Measurements from ENCODE around the gene PUS3.

The PUS3 gene

GRCh38 chr11:125931116-125931515, 28.1 kb upstream of the PUS3 start:
- Histone ChIP-seq H3F3A (ENCODE audit: control insufficient read depth, insufficient read depth) (no peaks in the 10 kb centered on the region), H3K79me2 (ENCODE audit: control insufficient read depth, low read length) (no peaks in the 10 kb centered on the region), H3K27ac (ENCODE audit: low read depth, low read length) (no peak overlapping the region), H3K4me2 (ENCODE audit: low read length) (no peak overlapping the region), H4K20me1 (ENCODE audit: control insufficient read depth, insufficient read depth, low read depth, low read length) (no peaks in the 10 kb centered on the region), H3K9me2 (replicated peaks; ENCODE audit: control insufficient read depth, low read length) (no peaks in the 10 kb centered on the region), H3K36me3 (ENCODE audit: control insufficient read depth, low read length) (no peaks in the 10 kb centered on the region), H3K4me3 (ENCODE audit: low read length) (no peak overlapping the region), H3K4me1 (ENCODE audit: control insufficient read depth, low read length) (no peaks in the 10 kb centered on the region), H3K27me3 (ENCODE audit: control insufficient read depth, low read length) (peaks cover 35% of the 10 kb centered on the region), H3K9me3 (ENCODE audit: control insufficient read depth, insufficient read depth, low read length) (no peaks in the 10 kb centered on the region)
- TF ChIP-seq EZH2phosphoT487 (IDR thresholded peaks at IDR 0.05; ENCODE audit: borderline replicate concordance, low read length), result no peak
- TF ChIP-seq, protein P1, sequence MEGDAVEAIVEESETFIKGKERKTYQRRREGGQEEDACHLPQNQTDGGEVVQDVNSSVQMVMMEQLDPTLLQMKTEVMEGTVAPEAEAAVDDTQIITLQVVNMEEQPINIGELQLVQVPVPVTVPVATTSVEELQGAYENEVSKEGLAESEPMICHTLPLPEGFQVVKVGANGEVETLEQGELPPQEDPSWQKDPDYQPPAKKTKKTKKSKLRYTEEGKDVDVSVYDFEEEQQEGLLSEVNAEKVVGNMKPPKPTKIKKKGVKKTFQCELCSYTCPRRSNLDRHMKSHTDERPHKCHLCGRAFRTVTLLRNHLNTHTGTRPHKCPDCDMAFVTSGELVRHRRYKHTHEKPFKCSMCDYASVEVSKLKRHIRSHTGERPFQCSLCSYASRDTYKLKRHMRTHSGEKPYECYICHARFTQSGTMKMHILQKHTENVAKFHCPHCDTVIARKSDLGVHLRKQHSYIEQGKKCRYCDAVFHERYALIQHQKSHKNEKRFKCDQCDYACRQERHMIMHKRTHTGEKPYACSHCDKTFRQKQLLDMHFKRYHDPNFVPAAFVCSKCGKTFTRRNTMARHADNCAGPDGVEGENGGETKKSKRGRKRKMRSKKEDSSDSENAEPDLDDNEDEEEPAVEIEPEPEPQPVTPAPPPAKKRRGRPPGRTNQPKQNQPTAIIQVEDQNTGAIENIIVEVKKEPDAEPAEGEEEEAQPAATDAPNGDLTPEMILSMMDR (IDR thresholded peaks at IDR 0.05; ENCODE audit: low read depth, low read length, poor library complexity, severe bottlenecking), result no peak

DNA sequence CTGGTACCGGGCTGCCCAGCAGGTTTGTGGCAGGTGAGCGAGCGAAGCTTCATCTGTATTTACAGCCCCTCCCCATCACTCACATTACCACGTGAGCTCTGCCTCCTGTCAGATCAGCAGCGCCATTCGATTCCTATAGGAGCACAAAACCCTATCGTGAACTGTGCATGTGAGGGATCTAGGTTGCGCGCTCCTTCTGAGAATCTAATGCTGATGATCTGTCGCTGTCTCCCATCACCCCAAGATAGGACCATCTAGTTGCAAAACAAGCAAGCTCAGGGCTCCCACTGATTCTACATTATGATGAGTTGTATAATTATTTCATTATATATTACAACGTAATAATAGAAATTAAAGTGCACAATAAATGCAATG, 27.1 kb upstream of the PUS3 start:
- Histone ChIP-seq H3F3A (ENCODE audit: control insufficient read depth, insufficient read depth) (no peaks in the 10 kb centered on the region), H3K4me1 (ENCODE audit: control insufficient read depth, low read length) (no peaks in the 10 kb centered on the region), H3K4me2 (ENCODE audit: low read length) (no peak overlapping the region), H3K9me2 (replicated peaks; ENCODE audit: control insufficient read depth, low read length) (no peaks in the 10 kb centered on the region), H3K36me3 (ENCODE audit: control insufficient read depth, low read length) (no peaks in the 10 kb centered on the region), H3K27me3 (ENCODE audit: control insufficient read depth, low read length) (peaks cover 41% of the 10 kb centered on the region), H3K9me3 (ENCODE audit: control insufficient read depth, insufficient read depth, low read length) (no peaks in the 10 kb centered on the region), H4K20me1 (ENCODE audit: control insufficient read depth, insufficient read depth, low read depth, low read length) (no peaks in the 10 kb centered on the region), H3K79me2 (ENCODE audit: control insufficient read depth, low read length) (no peaks in the 10 kb centered on the region), H3K27ac (ENCODE audit: low read depth, low read length) (no peak overlapping the region), H3K4me3 (ENCODE audit: low read length) (no peak overlapping the region)
- TF ChIP-seq, protein P1 (IDR thresholded peaks at IDR 0.05; ENCODE audit: low read depth, low read length, poor library complexity, severe bottlenecking), result no peak
- no peak for TF ChIP-seq EZH2phosphoT487 (IDR thresholded peaks at IDR 0.05; ENCODE audit: borderline replicate concordance, low read length)

DNA sequence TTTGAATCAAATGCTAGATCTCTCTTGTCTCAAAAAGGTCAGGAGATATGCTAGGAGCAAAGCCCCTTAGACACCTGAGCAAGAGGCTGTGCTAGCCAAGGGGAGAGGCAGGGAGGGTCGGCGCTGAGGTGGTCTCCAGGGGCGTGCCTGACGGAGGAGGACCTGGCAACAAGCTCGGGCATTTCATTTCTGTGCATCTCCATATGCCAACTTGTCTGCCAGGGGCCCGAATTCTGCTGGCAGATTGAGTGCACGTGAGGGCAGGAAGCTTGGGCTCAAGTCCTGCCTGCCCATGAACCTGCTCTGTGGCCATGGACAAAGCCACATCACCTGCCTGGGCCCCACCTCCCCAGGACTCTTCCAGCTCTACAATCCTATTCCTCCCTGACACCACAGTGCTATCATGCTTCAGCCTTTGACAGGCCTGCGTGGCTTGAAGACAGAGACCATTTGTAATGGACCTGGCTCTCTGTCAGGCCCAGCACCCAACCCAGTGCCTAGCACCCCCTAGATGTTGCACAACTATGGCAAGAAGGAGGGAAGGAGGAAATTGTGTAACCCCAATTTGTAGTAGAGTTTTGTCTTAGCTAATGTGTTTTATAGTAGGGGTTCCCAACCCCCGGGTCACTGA, 26.6 kb upstream of the PUS3 start:
- Histone ChIP-seq H3K9me2 (replicated peaks; ENCODE audit: control insufficient read depth, low read length) (no peaks in the 10 kb centered on the region), H4K20me1 (ENCODE audit: control insufficient read depth, insufficient read depth, low read depth, low read length) (no peaks in the 10 kb centered on the region), H3F3A (ENCODE audit: control insufficient read depth, insufficient read depth) (no peaks in the 10 kb centered on the region), H3K4me3 (ENCODE audit: low read length) (no peak overlapping the region), H3K79me2 (ENCODE audit: control insufficient read depth, low read length) (no peaks in the 10 kb centered on the region), H3K9me3 (ENCODE audit: control insufficient read depth, insufficient read depth, low read length) (no peaks in the 10 kb centered on the region), H3K27ac (ENCODE audit: low read depth, low read length) (no peak overlapping the region), H3K4me1 (ENCODE audit: control insufficient read depth, low read length) (no peaks in the 10 kb centered on the region), H3K27me3 (ENCODE audit: control insufficient read depth, low read length) (peaks cover 39% of the 10 kb centered on the region), H3K4me2 (ENCODE audit: low read length) (no peak overlapping the region), H3K36me3 (ENCODE audit: control insufficient read depth, low read length) (no peaks in the 10 kb centered on the region)
- TF ChIP-seq, protein P1 (IDR thresholded peaks at IDR 0.05; ENCODE audit: low read depth, low read length, poor library complexity, severe bottlenecking), result no peak
